ENCODE measurements around the gene PCP4. TPM values are rescaled to one million over a fixed set of nuclear protein-coding genes. Genes with fewer than 3 reads are reported as not detected.

The PCP4 gene
- total RNA-seq, 1 donor from 2014 or later = 18.1 TPM

DNA sequence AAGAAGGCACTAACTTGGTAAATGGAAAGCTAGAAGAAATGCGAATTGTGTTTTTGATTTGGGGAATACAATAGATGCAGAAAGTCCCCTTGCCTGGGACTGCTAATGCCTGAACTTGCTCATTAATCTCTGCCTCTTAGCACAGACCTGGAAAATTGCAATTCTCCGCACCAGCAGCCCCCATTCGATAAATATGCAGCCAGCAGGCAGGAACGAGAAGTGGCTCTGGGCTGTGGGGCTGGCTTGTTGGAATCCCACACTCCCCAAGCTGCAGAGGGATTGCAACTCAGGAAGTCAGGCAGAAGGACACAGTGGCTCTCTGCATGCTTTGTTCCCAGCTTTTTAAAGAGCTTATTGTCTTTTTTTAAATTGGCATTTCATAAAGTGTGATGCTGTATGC lies 51.3 kb downstream of the PCP4 start:
- Mint-ChIP-seq H3K36me3 (peaks cover 10% of the 10 kb centered on the region), H3K9me3 (peaks cover 6% of the 10 kb centered on the region), H3K4me1 (peaks cover 2% of the 10 kb centered on the region), H3K27me3 (ENCODE audit: low read depth) (no peaks in the 10 kb centered on the region), H3K4me3 (no peak overlapping the region), H3K27ac (no peak overlapping the region)
- TF ChIP-seq, protein P1, sequence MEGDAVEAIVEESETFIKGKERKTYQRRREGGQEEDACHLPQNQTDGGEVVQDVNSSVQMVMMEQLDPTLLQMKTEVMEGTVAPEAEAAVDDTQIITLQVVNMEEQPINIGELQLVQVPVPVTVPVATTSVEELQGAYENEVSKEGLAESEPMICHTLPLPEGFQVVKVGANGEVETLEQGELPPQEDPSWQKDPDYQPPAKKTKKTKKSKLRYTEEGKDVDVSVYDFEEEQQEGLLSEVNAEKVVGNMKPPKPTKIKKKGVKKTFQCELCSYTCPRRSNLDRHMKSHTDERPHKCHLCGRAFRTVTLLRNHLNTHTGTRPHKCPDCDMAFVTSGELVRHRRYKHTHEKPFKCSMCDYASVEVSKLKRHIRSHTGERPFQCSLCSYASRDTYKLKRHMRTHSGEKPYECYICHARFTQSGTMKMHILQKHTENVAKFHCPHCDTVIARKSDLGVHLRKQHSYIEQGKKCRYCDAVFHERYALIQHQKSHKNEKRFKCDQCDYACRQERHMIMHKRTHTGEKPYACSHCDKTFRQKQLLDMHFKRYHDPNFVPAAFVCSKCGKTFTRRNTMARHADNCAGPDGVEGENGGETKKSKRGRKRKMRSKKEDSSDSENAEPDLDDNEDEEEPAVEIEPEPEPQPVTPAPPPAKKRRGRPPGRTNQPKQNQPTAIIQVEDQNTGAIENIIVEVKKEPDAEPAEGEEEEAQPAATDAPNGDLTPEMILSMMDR (IDR thresholded peaks at IDR 0.05; ENCODE audit: unreplicated experiment) = no peak
- no peak for DNase-seq (ENCODE audit: low spot score in 2 of 2, unreplicated experiment in 2 of 2)

DNA sequence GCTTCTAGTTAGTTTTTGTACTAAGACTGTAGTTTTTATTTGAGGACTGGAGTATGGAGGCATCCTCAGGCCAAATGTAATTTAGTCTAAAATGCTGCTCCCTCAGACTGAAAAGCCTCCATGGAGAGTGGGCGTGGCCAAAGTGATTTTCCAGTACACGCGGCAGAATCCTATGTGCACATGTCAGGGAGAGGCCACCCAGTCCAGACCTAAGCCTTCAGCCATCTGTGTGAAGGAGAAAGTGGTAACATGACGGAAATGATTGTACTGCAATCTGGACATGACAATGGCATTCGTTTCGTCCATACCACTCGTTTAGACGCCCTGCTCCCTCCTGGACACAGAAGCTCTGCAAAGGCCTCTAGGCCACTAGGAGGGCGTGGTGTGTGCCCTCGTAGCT lies 56.2 kb downstream of the PCP4 start:
- no peaks in the 10 kb centered on the region for H3K36me3 Mint-ChIP-seq
- no peaks in the 10 kb centered on the region for H3K27me3 Mint-ChIP-seq (ENCODE audit: low read depth)
- TF ChIP-seq, protein P1 (IDR thresholded peaks at IDR 0.05; ENCODE audit: unreplicated experiment) = no peak
- no peak for DNase-seq (ENCODE audit: low spot score in 2 of 2, unreplicated experiment in 2 of 2)
- no peak overlapping the region for H3K27ac Mint-ChIP-seq
- no peak overlapping the region for H3K4me3 Mint-ChIP-seq
- peaks cover 2% of the 10 kb centered on the region for H3K4me1 Mint-ChIP-seq
- H3K9me3 Mint-ChIP-seq = no peaks in the 10 kb centered on the region

DNA sequence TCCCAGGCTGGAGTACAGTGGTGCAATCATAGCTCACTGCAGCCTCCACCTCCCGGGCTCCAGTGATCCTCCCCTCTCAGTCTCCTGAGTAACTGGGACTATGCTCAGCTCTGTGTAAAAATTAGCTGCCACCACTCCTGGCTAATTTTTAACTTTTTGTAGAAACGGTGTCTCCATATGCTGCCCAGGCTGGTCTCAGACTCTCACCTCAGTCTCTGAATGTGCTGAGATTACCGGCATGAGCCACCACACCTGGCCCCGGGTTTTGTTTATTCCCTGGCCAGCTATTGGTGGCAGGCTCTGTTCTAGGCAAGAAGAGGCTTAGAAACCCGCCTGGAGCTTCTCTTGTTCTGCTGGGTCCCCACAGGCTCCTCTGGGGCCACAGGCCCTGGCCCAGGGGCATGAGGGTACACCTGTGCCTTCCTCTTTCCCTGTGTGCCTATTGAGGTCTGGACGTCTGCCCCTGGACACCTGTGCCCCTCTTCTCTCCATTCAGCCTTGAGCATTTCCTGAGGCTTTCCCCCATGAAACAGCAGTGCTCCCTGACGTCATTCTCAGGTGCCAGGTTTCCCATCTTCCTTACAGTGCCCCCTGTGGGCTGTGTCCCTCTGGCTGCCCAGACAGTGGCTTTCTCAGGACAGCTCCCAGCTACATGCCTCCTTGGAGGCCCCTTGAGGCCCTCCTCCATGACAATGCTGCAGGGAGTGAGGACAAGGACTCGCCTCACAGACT lies 57.5 kb downstream of the PCP4 start:
- TF ChIP-seq, protein P1 (IDR thresholded peaks at IDR 0.05; ENCODE audit: unreplicated experiment) = no peak
- Mint-ChIP-seq H3K36me3 (peaks cover 3% of the 10 kb centered on the region), H3K4me1 (no peaks in the 10 kb centered on the region)

DNA sequence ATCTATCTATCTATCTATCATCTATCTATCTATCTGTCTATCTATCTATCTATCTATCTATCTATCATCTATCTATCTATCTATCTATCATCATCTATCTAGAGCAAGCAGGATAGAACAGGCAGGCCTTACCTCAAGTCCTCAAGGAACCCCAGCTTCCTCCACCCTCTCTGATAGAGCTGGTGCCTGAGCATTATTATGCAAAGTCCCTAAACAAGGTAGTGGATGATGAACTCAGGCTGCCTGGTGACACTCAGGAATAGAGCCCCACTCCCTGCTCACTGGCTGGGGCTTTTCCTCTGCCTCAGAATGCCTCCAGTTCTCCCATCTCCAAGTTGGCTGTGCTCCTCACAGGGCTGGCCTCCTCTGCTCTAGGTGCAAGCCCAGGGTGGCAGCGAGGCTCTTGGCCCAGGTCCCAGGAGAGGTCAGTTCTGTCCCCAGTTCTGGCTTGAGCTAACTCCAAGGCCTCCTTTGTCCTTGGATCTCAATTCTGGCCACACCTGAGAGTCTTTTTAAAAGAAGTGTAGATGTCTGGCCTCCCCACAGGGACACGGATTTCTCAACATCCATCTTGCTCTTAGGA lies 60.2 kb downstream of the PCP4 start:
- no peak overlapping the region for H3K4me3 Mint-ChIP-seq
- no peaks in the 10 kb centered on the region for H3K4me1 Mint-ChIP-seq
- DNase-seq (ENCODE audit: low spot score in 2 of 2, unreplicated experiment in 2 of 2) = no peak
- peaks cover 8% of the 10 kb centered on the region for H3K36me3 Mint-ChIP-seq
- H3K27me3 Mint-ChIP-seq (ENCODE audit: low read depth) = no peaks in the 10 kb centered on the region
- H3K27ac Mint-ChIP-seq = no peak overlapping the region
- H3K9me3 Mint-ChIP-seq = no peaks in the 10 kb centered on the region
- TF ChIP-seq, protein P1 (IDR thresholded peaks at IDR 0.05; ENCODE audit: unreplicated experiment) = no peak

More for the DNA sequence above, 57.5 kb downstream of the PCP4 start:
- Mint-ChIP-seq H3K27me3 (ENCODE audit: low read depth) (no peaks in the 10 kb centered on the region), H3K9me3 (no peaks in the 10 kb centered on the region), H3K27ac (no peak overlapping the region), H3K4me3 (no peak overlapping the region)
- no peak for DNase-seq (ENCODE audit: low spot score in 2 of 2, unreplicated experiment in 2 of 2)

DNA sequence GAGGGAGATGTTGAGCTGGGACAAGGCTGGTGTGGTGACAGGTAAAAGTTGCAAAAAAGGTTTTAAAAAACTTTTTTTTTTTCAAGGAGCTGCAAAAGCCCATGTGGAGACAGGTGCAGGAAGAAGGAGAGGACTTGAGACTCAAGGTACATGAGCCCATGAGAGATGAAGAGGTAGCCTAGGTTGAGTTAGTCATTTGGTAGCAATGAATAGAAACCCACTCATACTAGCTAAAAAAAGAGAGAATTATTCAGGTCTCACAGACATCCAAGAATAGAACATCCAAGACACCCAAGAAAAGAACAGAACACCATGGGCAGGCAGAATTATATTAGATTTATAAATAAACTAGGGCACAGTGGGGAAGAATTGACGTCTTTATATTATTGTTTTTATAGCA lies 65.1 kb downstream of the PCP4 start:
- Mint-ChIP-seq H3K27me3 (ENCODE audit: low read depth) (peaks cover 5% of the 10 kb centered on the region), H3K4me3 (no peak overlapping the region), H3K4me1 (no peaks in the 10 kb centered on the region), H3K27ac (no peak overlapping the region), H3K36me3 (peaks cover 8% of the 10 kb centered on the region), H3K9me3 (peaks cover 6% of the 10 kb centered on the region)
- TF ChIP-seq, protein P1 (IDR thresholded peaks at IDR 0.05; ENCODE audit: unreplicated experiment) = no peak
- DNase-seq (ENCODE audit: low spot score in 2 of 2, unreplicated experiment in 2 of 2) = no peak

Measured in mesothelial cell of epicardium (in vitro differentiated cells).